SK-N-MC (cell line): ENCODE results near the gene PPIL1.

Experiments used
- FOXP2 ChIP-seq: optimal IDR thresholded peaks from 2 replicates; pipeline ENCODE3; 2011; ENCODE audit warnings: mild to moderate bottlenecking, moderate library complexity; ENCODE audit not compliant: insufficient read depth; ENCODE audit errors: extremely low read length, control extremely low read depth
- POLR2AphosphoS5 ChIP-seq: IDR thresholded peaks from 2 replicates; pipeline ENCODE4 v1.6.1; 2012; ENCODE audit warnings: mild to moderate bottlenecking, low read depth, low read length, borderline replicate concordance

DNA sequence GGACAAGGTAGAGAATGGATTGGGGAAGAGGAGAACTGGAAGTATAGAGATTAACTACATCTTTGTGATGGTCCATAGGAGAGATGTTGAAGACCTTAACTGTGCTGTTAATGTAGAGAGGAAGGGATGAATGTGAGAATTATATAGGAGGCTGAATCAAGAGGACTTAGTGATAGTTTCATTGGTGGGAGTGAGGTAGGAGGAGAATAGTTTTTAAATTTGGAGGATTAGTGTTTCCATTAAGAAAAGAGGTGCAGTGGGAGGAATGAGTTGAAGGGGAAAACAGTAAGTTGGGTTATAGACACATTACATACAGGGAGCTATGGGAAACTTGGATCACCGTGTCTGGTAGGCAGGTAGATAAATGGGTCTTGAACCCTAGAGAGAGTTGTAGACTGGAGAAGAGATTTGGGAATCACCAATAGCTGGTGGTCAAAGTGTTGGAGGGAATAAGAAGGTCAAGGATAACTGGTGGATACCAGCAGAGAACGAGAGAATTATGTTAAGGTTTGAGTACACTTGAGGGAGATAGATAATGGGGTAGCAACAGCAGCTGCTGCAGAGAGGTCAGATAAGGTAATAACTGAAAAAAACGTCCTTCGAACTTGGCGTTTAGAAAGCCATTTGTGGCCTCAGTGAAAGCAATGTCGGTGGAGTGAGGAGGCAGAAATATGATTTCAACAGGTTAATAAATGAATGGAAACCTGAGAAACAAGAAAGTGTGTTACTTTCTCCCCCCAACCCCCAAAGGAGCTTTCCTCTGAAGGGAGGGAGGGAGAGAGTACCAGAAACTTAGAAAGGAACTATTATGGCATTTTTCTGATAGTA is 14.3 kb upstream of the PPIL1 start:
- TF ChIP-seq FOXP2: no peak
- no peak for TF ChIP-seq POLR2AphosphoS5
